Measurements from ENCODE around the gene GALNT13.

GALNT13 gene

DNA sequence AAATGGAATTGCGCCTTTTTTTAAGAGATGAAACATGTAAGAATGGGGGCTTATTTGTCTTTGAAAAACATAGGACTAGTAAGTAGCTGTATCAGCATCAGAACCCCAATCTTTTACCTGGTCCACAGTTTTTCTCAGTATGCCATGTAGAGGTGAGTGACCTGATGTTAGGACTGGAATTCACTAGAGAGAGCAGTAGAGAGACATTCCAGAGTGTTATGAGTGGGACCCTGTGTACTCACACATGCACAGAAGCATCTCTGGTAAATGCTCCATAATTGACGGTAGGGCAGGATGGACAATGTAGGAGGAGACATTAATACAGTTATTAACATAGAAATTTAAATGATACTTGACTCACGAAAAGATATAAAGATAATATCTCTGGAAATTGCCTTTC, 1.4 kb upstream of the GALNT13 start:
- TF ChIP-seq, protein P1, sequence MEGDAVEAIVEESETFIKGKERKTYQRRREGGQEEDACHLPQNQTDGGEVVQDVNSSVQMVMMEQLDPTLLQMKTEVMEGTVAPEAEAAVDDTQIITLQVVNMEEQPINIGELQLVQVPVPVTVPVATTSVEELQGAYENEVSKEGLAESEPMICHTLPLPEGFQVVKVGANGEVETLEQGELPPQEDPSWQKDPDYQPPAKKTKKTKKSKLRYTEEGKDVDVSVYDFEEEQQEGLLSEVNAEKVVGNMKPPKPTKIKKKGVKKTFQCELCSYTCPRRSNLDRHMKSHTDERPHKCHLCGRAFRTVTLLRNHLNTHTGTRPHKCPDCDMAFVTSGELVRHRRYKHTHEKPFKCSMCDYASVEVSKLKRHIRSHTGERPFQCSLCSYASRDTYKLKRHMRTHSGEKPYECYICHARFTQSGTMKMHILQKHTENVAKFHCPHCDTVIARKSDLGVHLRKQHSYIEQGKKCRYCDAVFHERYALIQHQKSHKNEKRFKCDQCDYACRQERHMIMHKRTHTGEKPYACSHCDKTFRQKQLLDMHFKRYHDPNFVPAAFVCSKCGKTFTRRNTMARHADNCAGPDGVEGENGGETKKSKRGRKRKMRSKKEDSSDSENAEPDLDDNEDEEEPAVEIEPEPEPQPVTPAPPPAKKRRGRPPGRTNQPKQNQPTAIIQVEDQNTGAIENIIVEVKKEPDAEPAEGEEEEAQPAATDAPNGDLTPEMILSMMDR (conservative IDR thresholded peaks at IDR 0.05; ENCODE audit: low read depth, low read length) = peak; percentile 56
- no peak overlapping the region for H3K4me3 ChIP-seq (ENCODE audit: low read length)
- no peak for DNase-seq (ENCODE audit: low read depth)

DNA sequence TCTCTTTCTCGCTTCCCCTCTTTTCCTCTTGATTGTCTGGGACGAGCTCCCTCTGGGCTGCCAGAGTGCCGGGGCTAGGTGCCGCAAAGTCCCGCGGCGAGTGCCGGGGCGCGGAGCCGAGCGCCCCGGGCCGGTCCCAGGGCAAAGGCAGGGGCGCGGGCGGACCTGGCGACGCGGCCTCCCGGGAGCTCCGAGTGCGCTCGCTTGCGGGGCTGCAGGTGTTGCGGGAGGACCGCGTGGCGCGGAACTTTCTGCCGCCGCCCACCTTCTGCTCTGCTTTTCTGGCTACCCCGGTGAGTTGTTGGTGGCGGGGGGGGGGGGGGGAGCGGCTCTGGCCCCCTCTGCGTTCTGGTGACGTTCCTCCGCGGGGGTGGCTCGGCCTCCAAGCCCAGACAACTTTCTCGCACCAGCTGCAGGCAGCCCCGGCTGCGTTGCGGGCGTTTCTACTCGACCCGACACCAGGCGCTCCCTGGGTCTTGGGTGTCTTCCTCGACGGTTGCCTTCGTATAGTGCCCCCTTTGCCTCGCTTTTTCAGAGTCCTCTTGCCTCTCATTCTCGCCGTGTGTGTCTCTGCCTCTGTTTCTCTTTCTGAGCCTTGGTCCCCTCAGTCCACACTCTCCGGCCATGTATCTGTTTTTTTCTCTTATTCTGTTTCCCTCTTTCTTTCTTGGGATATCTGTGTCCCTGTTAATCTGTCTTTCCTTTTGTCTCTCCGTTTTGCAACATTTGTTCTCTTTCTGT, 759 bp downstream of the GALNT13 start:
- DNase-seq (ENCODE audit: low read depth) = no peak
- TF ChIP-seq, protein P1 (conservative IDR thresholded peaks at IDR 0.05; ENCODE audit: low read depth, low read length) = no peak
- peak overlapping the region; percentile 63 for H3K4me3 ChIP-seq (ENCODE audit: low read length)

DNA sequence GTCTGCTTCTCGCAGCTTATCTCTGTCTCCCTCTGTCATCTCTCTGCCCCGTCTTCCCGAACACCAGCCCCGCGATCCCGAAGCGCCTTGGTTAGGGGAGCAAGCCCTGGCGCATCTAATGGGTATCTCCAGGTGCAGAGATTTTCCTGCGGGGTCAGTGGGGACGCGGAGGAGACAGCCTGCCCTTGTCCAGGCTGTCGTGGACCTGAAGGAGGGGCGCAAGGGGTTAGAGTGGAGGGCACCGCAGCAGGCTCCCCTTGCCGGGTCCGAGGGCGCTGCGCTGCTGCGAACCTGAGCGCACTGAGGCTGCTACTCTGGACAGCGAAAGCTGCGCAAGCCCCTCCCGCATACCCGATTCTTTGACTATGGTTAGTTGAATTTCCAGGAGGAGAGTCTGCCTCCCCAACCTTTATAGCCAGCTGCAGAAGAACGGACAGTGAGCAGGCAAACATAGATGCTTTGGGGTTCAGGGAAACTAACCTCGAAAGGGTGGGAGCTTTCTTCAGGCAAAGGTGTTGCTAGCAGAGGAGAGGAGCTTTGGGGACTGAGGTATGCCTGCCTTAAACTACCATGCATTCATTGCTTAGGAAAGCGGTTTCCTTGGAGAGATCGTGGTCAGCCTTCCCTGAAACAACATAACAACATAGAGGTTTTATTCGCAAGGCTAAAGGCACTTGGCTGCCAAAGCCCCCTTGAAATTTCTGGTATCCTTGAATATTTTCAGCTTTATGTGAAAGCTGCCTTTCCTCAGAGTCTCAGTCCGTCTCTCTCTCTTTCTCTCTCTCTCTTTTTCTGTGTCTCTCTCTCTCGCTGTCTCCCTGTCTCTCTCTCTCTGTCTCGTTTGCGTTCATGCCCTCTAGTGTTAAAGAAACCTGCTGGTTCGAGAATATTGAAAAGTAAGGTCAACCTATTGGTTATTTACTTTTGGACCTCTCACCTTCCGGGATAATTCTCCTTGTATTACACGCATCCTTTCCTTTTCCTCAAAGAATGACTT, 1.6 kb downstream of the GALNT13 start:
- H3K4me3 ChIP-seq (ENCODE audit: low read length) = peak overlapping the region; percentile 63
- no peak for DNase-seq (ENCODE audit: low read depth)
- TF ChIP-seq, protein P1 (conservative IDR thresholded peaks at IDR 0.05; ENCODE audit: low read depth, low read length) = no peak

DNA sequence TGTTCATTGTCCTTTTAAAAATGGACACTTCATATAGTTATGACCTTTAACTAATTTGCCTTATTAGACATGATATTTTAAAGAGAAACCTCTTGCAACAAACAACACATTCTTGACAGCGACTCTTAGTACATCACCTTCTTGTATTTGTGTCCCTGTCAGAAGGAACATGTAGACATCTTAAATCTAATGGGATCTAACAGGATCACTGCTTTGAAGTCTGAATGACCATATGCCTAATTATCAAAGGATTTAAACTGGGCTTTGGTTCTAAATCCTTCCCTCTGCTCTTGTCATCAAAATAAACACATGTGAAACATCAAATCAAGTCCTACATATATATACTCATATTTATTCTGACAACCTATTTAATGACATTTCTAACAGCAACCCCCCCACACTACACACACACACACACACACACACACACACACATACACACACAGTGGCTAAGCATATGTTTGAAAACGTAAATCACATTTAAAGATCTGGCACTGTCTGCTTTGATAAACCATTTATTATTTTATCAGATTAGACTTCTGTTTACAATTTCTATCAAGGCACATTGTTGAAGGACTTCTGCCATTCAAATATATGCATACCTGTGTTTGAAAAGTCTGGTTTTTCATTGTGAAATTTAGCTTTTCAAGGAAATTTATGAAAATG, 4.2 kb downstream of the GALNT13 start:
- no peak for DNase-seq (ENCODE audit: low read depth)
- TF ChIP-seq, protein P1 (conservative IDR thresholded peaks at IDR 0.05; ENCODE audit: low read depth, low read length) = no peak
- no peak overlapping the region for H3K4me3 ChIP-seq (ENCODE audit: low read length)

DNA sequence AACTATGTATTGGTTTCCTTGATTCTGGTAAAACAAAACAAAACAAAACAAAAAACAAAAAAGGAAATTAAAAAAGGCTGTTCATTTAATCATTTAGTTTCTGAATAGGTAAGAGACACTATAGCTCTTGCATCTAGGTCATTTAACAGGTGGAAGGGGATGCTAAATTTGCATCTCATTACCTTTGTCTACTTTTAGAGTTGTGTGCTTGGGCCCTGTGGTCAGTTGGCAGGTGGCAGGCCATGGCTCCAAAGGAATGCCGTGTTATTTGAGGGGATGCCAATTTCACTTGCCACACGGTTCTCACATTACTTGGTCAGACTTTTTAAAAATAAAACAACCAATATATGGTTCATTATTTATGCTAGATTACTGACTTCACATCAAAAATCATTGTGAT, 9.2 kb downstream of the GALNT13 start:
- DNase-seq (ENCODE audit: low read depth) = no peak
- TF ChIP-seq, protein P1 (conservative IDR thresholded peaks at IDR 0.05; ENCODE audit: low read depth, low read length) = no peak
- no peak overlapping the region for H3K4me3 ChIP-seq (ENCODE audit: low read length)

DNA sequence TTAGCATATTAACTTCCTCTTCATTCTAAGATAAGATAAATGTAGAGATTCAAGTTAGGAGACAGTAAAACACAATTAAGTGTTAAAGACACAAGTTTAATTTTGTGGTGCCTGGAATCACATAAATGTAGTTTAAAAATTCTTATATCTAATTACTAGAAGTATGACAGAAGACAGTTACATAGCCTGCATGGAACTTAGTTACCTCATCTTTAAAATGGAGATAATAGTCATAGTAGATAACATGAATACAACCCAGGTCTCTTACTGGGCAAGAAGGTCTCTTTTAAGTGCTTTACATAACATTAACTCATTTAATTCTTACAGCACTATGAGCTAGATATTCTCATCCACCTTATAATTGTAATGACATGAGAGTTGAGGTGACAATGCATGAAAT, 15.1 kb downstream of the GALNT13 start:
- no peak for DNase-seq (ENCODE audit: low read depth)
- H3K4me3 ChIP-seq (ENCODE audit: low read length) = no peak overlapping the region
- TF ChIP-seq, protein P1 (conservative IDR thresholded peaks at IDR 0.05; ENCODE audit: low read depth, low read length) = no peak
